Naive thymus-derived CD4-positive, alpha-beta T cell (primary cell): ENCODE data around the gene FNDC5. TPM values are rescaled to one million over a fixed set of nuclear protein-coding genes. Genes with fewer than 3 reads are reported as not detected.
"Not testable (repeated sequence)": the region's sequence is repeated elsewhere in the genome, so short reads cannot be mapped to it uniquely, and the experiment has no call there.

Experiments used
- ATAC-seq: fragments of 150-1000 bp; cut with Tn5 transposase; 2 replicates; pipeline ENCODE4 v1.10.0; 2021; ENCODE audit warnings: mild to moderate bottlenecking, moderate library complexity
- CTCF ChIA-PET: fragments of 350-600 bp; sonication (Branson Sonifier 250); formaldehyde crosslinking; loops from one replicate; lab custom pipeline; 2021; ENCODE audit warnings: antibody characterized with exemption; lab: Charles Lee
- POLR2A ChIA-PET: fragments of 350-600 bp; sonication (Branson Sonifier 250); formaldehyde crosslinking; loops from one replicate; lab custom pipeline; 2021; ENCODE audit warnings: antibody characterized with exemption, inconsistent platforms; lab: Charles Lee
- DNase-seq, 9 donors: peaks; one replicate each; pipeline versions ENCODE4 v3.0.0 to v3.0.0-alpha.2; 2020 to 2022; ENCODE audit warnings: mixed read lengths in 1 of 9
- H3K27ac ChIP-seq: one replicate; pipeline ENCODE4 v1.7.0; 2013; ENCODE audit warnings: mild to moderate bottlenecking, low read depth, low read length, moderate library complexity
- H3K27me3 ChIP-seq, 2 donors: one replicate each; pipeline ENCODE4 v1.7.0; 2013; ENCODE audit warnings: low read length in 2 of 2, mild to moderate bottlenecking in 2 of 2, moderate library complexity in 2 of 2; ENCODE audit not compliant: control insufficient read depth in 2 of 2, insufficient read depth in 2 of 2
- H3K36me3 ChIP-seq, 3 experiments: 1 replicate in 2 of 3; 2 replicates in 1 of 3; pipeline ENCODE4 v1.7.0; 2013; ENCODE audit warnings: low read length in 3 of 3, mild to moderate bottlenecking in 3 of 3, moderate library complexity in 1 of 3; ENCODE audit not compliant: insufficient read depth in 3 of 3, control insufficient read depth in 2 of 3
- H3K4me1 ChIP-seq, 2 donors: one replicate each; pipeline ENCODE4 v1.7.0; 2013; ENCODE audit warnings: low read length in 2 of 2, mild to moderate bottlenecking in 2 of 2, moderate library complexity in 1 of 2; ENCODE audit not compliant: control insufficient read depth in 2 of 2, insufficient read depth in 2 of 2
- H3K4me3 ChIP-seq: 2 replicates; pipeline ENCODE4 v1.7.0; 2013; ENCODE audit warnings: mild to moderate bottlenecking, low read length
- H3K9me3 ChIP-seq, 3 experiments: 1 replicate in 2 of 3; 2 replicates in 1 of 3; pipeline ENCODE4 v1.7.0; 2013; ENCODE audit warnings: low read length in 3 of 3; ENCODE audit not compliant: control insufficient read depth in 2 of 3
- H3K27ac Mint-ChIP-seq, 9 donors: one replicate each; pipeline ENCODE4 v1.8.0; 2020 to 2022; ENCODE audit warnings: mixed read lengths in 9 of 9, mild to moderate bottlenecking in 8 of 9, moderate library complexity in 5 of 9, inconsistent platforms in 2 of 9
- H3K27me3 Mint-ChIP-seq, 5 donors: one replicate each; pipeline ENCODE4 v1.8.0; 2021 to 2022; ENCODE audit warnings: mixed read lengths in 5 of 5, mild to moderate bottlenecking in 1 of 5
- H3K36me3 Mint-ChIP-seq, 5 donors: one replicate each; pipeline ENCODE4 v1.8.0; 2020 to 2022; ENCODE audit warnings: mixed read lengths in 5 of 5, mild to moderate bottlenecking in 3 of 5, inconsistent platforms in 1 of 5
- H3K4me1 Mint-ChIP-seq, 7 donors: one replicate each; pipeline ENCODE4 v1.8.0; 2020 to 2022; ENCODE audit warnings: mixed read lengths in 7 of 7, mild to moderate bottlenecking in 3 of 7, inconsistent platforms in 1 of 7
- H3K4me3 Mint-ChIP-seq, 10 donors: one replicate each; pipeline ENCODE4 v1.8.0; 2020 to 2022; ENCODE audit warnings: mild to moderate bottlenecking in 10 of 10, mixed read lengths in 10 of 10, moderate library complexity in 6 of 10, inconsistent platforms in 2 of 10
- H3K9me3 Mint-ChIP-seq, 11 donors: one replicate each; pipeline ENCODE4 v1.8.0; 2020 to 2022; ENCODE audit warnings: mixed read lengths in 11 of 11, mild to moderate bottlenecking in 4 of 11, inconsistent platforms in 1 of 11, moderate library complexity in 1 of 11
- intact Hi-C, 2 donors: fragments of 100-400 bp; cut with micrococcal nuclease; formaldehyde crosslinking; loops; one replicate each; pipeline ENCODE4 v1.15.1; 2023
- polyA plus RNA-seq, 2 donors: library from polyadenylated mRNA; unstranded; fragments of 300-500 nt; fragmentation: Illumina TruSeq; gene quantifications; one replicate each; pipeline ENCODE4 v1.2.3, GENCODE V29; 2021
- total RNA-seq, 6 experiments: library from RNA in 5 of 6; stranded (reverse) in 5 of 6; gene quantifications; 1 replicate in 5 of 6; 2 replicates in 1 of 6; pipeline ENCODE4 v1.2.3 and lab custom pipeline; 2021 to 2026

The FNDC5 gene
- total and polyA plus RNA-seq, 7 experiments from 2014 or later: 0.25 TPM; not detected in 6

- Mint-ChIP-seq H3K27me3 (peaks cover 0 to 17% (median 5%) of the 10 kb centered on the region in 5 donors), H3K36me3 (no peaks in the 10 kb centered on the region), H3K4me1 (no peaks in the 10 kb centered on the region), H3K4me3 (no peak overlapping the region), H3K9me3 (no peaks in the 10 kb centered on the region), H3K27ac (no peak overlapping the region)
- Histone ChIP-seq H3K4me3 (no peak overlapping the region), H3K4me1 (no peaks in the 10 kb centered on the region), H3K27ac (no peak overlapping the region), H3K36me3 (no peaks in the 10 kb centered on the region), H3K27me3 (no peaks in the 10 kb centered on the region), H3K9me3 (no peaks in the 10 kb centered on the region)
- ChIA-PET POLR2A (no interaction called here), CTCF (no interaction called here)
- DNase-seq: no peak
- no peak for ATAC-seq
- intact Hi-C loops: no loop called here
These were observed 39.6 kb upstream of the FNDC5 start for GRCh38 chr1:32910319-32910718.

GRCh38 chr1:32907435-32907834 lies 36.7 kb upstream of the FNDC5 start:
- Histone ChIP-seq H3K27ac (no peak overlapping the region), H3K4me3 (no peak overlapping the region), H3K36me3 (no peaks in the 10 kb centered on the region), H3K9me3 (no peaks in the 10 kb centered on the region), H3K4me1 (no peaks in the 10 kb centered on the region), H3K27me3 (no peaks in the 10 kb centered on the region)
- POLR2A ChIA-PET: no interaction called here
- CTCF ChIA-PET: no interaction called here
- no peak overlapping the region for H3K27ac Mint-ChIP-seq
- no peaks in the 10 kb centered on the region for H3K36me3 Mint-ChIP-seq
- peaks cover 9 to 36% (median 10%) of the 10 kb centered on the region in 5 donors for H3K27me3 Mint-ChIP-seq
- no peak for DNase-seq
- H3K9me3 Mint-ChIP-seq: no peaks in the 10 kb centered on the region
- no peak for ATAC-seq
- H3K4me1 Mint-ChIP-seq: no peaks in the 10 kb centered on the region
- no peak overlapping the region for H3K4me3 Mint-ChIP-seq
- intact Hi-C loops: no loop called here

GRCh38 chr1:32906654-32907053 lies 35.9 kb upstream of the FNDC5 start:
- Mint-ChIP-seq H3K4me3 (no peak overlapping the region), H3K27ac (no peak overlapping the region), H3K27me3 (peaks cover 16 to 43% (median 18%) of the 10 kb centered on the region in 5 donors), H3K9me3 (no peaks in the 10 kb centered on the region), H3K4me1 (peaks cover 0 to 6% (median 2%) of the 10 kb centered on the region in 7 donors), H3K36me3 (no peaks in the 10 kb centered on the region)
- H3K36me3 ChIP-seq: no peaks in the 10 kb centered on the region
- H3K4me1 ChIP-seq: no peaks in the 10 kb centered on the region
- CTCF ChIA-PET: no interaction called here
- intact Hi-C loops: no loop called here
- ATAC-seq (no peak), DNase-seq (no peak)
- no peak overlapping the region for H3K4me3 ChIP-seq
- POLR2A ChIA-PET: no interaction called here
- H3K27ac ChIP-seq: no peak overlapping the region
- no peaks in the 10 kb centered on the region for H3K9me3 ChIP-seq
- H3K27me3 ChIP-seq: no peaks in the 10 kb centered on the region

- H3K4me1 Mint-ChIP-seq, H3K9me3 Mint-ChIP-seq, ATAC-seq, H3K36me3 ChIP-seq, H3K4me3 Mint-ChIP-seq, H3K27ac ChIP-seq, CTCF ChIA-PET, H3K27me3 ChIP-seq, H3K9me3 ChIP-seq, POLR2A ChIA-PET, H3K27ac Mint-ChIP-seq, H3K4me1 ChIP-seq, H3K4me3 ChIP-seq, intact Hi-C loops, DNase-seq, H3K36me3 Mint-ChIP-seq: not testable (repeated sequence)
- H3K27me3 Mint-ChIP-seq: peaks cover 20 to 49% (median 22%) of the 10 kb centered on the region in 5 donors
These were observed 34.9 kb upstream of the FNDC5 start for GRCh38 chr1:32905588-32905987.

- H3K27ac Mint-ChIP-seq: no peak overlapping the region
These were observed 34.1 kb upstream of the FNDC5 start for GRCh38 chr1:32904797-32905196.

GRCh38 chr1:32903991-32904785 lies 33.5 kb upstream of the FNDC5 start:
- intact Hi-C loops: no loop called here
- H3K4me1 Mint-ChIP-seq: peaks cover 0 to 11% (median 8%) of the 10 kb centered on the region in 7 donors
- Histone ChIP-seq H3K27me3 (peaks cover 0 to 11% of the 10 kb centered on the region in 2 donors), H3K9me3 (no peaks in the 10 kb centered on the region), H3K4me3 (no peak overlapping the region), H3K27ac (no peak overlapping the region), H3K4me1 (peaks cover 0 to 5% of the 10 kb centered on the region in 2 donors), H3K36me3 (no peaks in the 10 kb centered on the region)
- H3K9me3 Mint-ChIP-seq: no peaks in the 10 kb centered on the region
- no peaks in the 10 kb centered on the region for H3K36me3 Mint-ChIP-seq
- DNase-seq (no peak), ATAC-seq (no peak)
- no peak overlapping the region for H3K4me3 Mint-ChIP-seq
- CTCF ChIA-PET: interaction anchor here (0.5 kb wide), 1 partner anchor 12 kb away, joined by 3 read pairs; no protein-coding TSS in a partner anchor
- H3K27me3 Mint-ChIP-seq: peaks cover 26 to 61% (median 30%) of the 10 kb centered on the region in 5 donors
- no peak overlapping the region for H3K27ac Mint-ChIP-seq
- POLR2A ChIA-PET: no interaction called here

More at GRCh38 chr1:32904797-32905196, 34.1 kb upstream of the FNDC5 start:
- Histone ChIP-seq H3K36me3 (no peaks in the 10 kb centered on the region), H3K4me3 (no peak overlapping the region), H3K9me3 (no peaks in the 10 kb centered on the region), H3K4me1 (peaks cover 0 to 5% of the 10 kb centered on the region in 2 donors), H3K27ac (no peak overlapping the region), H3K27me3 (peaks cover 0 to 9% of the 10 kb centered on the region in 2 donors)
- intact Hi-C loops: no loop called here
- no peak overlapping the region for H3K4me3 Mint-ChIP-seq
- no peaks in the 10 kb centered on the region for H3K9me3 Mint-ChIP-seq
- CTCF ChIA-PET: interaction anchor here (0.5 kb wide), 1 partner anchor 13 kb away, joined by 3 read pairs; no protein-coding TSS in a partner anchor
- H3K36me3 Mint-ChIP-seq: no peaks in the 10 kb centered on the region
- POLR2A ChIA-PET: no interaction called here
- no peak for DNase-seq
- no peak for ATAC-seq
- peaks cover 24 to 57% (median 26%) of the 10 kb centered on the region in 5 donors for H3K27me3 Mint-ChIP-seq
- peaks cover 0 to 11% (median 8%) of the 10 kb centered on the region in 7 donors for H3K4me1 Mint-ChIP-seq
